Subcutaneous abdominal adipose tissue (tissue), 5 donors: Measurements from ENCODE around the gene CDNF.
A peak's percentile ranks its signal among the peaks of the same experiment; 100 is the strongest.

Experiments used
- H3K27ac ChIP-seq: one replicate; pipeline ENCODE4 v1.7.0; 2013; ENCODE audit warnings: low read depth, mild to moderate bottlenecking, inconsistent platforms, low read length, moderate library complexity
- H3K27me3 ChIP-seq, 5 donors: one replicate each; pipeline ENCODE4 v1.7.0; 2013; ENCODE audit warnings: low read length in 5 of 5, inconsistent platforms in 1 of 5; ENCODE audit not compliant: control insufficient read depth in 5 of 5, insufficient read depth in 4 of 5
- H3K36me3 ChIP-seq, 5 donors: one replicate each; pipeline ENCODE4 v1.7.0; 2013; ENCODE audit warnings: low read length in 5 of 5; ENCODE audit not compliant: control insufficient read depth in 5 of 5, insufficient read depth in 5 of 5
- H3K4me1 ChIP-seq, 5 donors: one replicate each; pipeline ENCODE4 v1.7.0; 2013; ENCODE audit warnings: low read length in 5 of 5, mild to moderate bottlenecking in 3 of 5, moderate library complexity in 1 of 5; ENCODE audit not compliant: control insufficient read depth in 5 of 5, insufficient read depth in 5 of 5
- H3K4me3 ChIP-seq, 5 donors: one replicate each; pipeline ENCODE4 v1.7.0; 2013; ENCODE audit warnings: low read length in 5 of 5, low read depth in 1 of 5
- H3K9ac ChIP-seq, 5 donors: one replicate each; pipeline ENCODE4 v1.7.0; 2013; ENCODE audit warnings: low read length in 5 of 5, mild to moderate bottlenecking in 4 of 5, moderate library complexity in 3 of 5
- H3K9me3 ChIP-seq, 5 donors: one replicate each; pipeline ENCODE4 v1.7.0; 2013; ENCODE audit warnings: low read length in 5 of 5; ENCODE audit not compliant: control insufficient read depth in 5 of 5
- donor health status: healthy.
- donor health status: healthy.
- donor health status: healthy.
- donor health status: healthy.
- donor health status: healthy.

CDNF gene

DNA sequence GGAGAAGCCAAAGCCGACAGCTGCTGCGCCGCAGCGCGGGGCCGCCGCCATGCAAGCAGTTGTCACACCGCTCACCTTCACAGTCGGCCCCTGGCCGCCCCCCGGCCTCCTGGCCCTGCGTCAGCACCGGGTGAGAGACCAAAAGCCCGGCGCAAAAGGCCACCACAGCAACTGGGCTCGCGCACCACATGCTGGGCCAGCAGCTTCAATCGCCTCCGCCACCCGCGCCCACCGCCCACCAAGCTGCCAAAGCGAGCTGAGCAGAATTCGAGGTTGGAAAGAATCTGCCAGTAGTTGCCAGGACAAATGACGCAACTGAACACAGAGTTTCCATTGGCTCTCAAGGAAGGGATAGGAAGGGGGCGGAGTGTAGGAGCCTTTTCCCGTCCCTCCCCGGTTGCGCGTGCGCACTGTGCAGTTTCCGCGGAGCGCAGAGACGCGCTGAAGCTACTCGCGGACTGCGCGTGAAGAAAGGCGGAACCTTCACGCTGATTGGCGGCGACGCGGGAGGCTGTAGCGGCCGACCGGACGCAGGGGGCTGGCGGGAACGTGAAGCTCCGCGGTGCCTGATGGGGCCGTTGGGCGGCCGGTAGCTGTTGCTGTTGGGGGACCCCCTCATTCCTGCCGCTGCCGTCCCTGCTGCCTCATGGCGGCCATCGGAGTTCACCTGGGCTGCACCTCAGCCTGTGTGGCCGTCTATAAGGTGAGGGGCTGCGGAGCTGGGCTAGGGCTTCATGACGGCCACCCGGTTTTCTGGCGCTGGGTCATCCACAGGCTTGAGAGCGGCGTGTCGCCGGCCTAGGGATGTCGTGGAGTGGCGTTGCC, at the start of gene CDNF, which contains the start of the genes HSPA14 and MSANTD7:
Gene CDNF, minus strand, starts transcription at position 281 of the 825 bp plus-strand sequence. Its CDS starts 91 bp downstream, at position 190.
Gene HSPA14, plus strand, starts transcription at position 550 of the 825 bp plus-strand sequence. Its CDS starts 97 bp downstream, at position 647.
Gene MSANTD7, plus strand, starts transcription at position 550 of the 825 bp plus-strand sequence. CDS start 3,979 bp downstream, outside the sequence.
- Histone ChIP-seq H3K27me3 (no peaks in the 10 kb centered on the region), H3K9ac (peak within 1 kb of the TSS; percentile 87 to 99 (median 94)), H3K4me1 (peaks cover 9 to 26% (median 23%) of the 10 kb centered on the region in 5 donors), H3K9me3 (no peaks in the 10 kb centered on the region), H3K36me3 (peaks cover 13 to 32% (median 17%) of the 10 kb centered on the region in 5 donors), H3K27ac (peak within 1 kb of the TSS; percentile 94), H3K4me3 (peak within 1 kb of the TSS; percentile 79 to 98 (median 95))

DNA sequence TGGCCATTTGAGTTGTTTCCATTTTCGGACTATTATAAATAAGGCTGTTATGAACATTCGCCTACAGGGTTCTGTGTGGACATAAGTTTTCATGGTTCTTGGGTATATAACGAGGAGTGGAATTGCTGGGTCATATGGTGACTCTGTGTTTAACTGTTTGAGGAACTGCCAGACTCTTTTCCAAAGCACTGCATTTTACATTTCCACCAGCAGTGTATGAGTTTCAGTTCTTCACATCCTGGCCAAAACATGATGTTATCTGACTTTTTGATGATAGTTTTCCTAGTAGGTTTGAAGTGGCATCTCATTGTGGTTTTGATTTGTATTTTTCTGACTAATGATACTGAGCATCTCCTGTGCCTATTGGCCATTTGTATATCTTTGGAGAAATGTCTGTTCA, 46.2 kb upstream of the CDNF start:
- no peaks in the 10 kb centered on the region for H3K27me3 ChIP-seq
- no peaks in the 10 kb centered on the region for H3K9me3 ChIP-seq
- H3K9ac ChIP-seq, result no peak overlapping the region
- peaks cover 4 to 13% (median 11%) of the 10 kb centered on the region in 5 donors for H3K4me1 ChIP-seq
- no peak overlapping the region for H3K4me3 ChIP-seq
- H3K36me3 ChIP-seq, result no peaks in the 10 kb centered on the region
- H3K27ac ChIP-seq, result no peak overlapping the region

DNA sequence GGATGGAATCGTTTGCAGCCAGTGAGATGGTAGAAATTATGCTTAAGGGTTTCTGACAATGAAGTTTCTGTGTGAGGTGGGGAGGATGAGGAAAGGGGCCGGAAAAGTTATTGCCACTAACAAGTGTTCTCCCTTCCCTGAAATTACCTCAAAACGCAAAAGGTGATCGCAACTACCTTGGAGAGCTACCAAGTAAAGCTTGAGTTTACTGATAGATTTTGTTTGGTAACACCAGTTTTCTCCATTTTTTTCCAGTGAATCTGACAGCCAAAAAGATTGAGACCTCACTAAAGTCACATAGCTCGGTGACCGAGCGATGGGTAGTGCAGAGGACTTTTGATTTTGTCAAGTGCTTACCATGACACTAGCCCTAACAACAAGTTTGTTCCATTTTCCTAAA, 42.4 kb upstream of the CDNF start:
- no peaks in the 10 kb centered on the region for H3K36me3 ChIP-seq
- H3K27ac ChIP-seq, result no peak overlapping the region
- no peaks in the 10 kb centered on the region for H3K9me3 ChIP-seq
- H3K4me1 ChIP-seq, result peaks cover 4 to 42% (median 34%) of the 10 kb centered on the region in 5 donors
- H3K27me3 ChIP-seq, result no peaks in the 10 kb centered on the region
- H3K4me3 ChIP-seq, result peak overlapping the region in 3 of 5 donors; percentile 78 to 88 (median 78)
- H3K9ac ChIP-seq, result peak overlapping the region in 2 of 5 donors; percentile 78 to 84

GRCh38 chr10:14879928-14880193, 42.0 kb upstream of the CDNF start:
- Histone ChIP-seq H3K9ac (peak overlapping the region in 3 of 5 donors; percentile 78 to 90 (median 84)), H3K9me3 (no peaks in the 10 kb centered on the region), H3K4me1 (peaks cover 4 to 42% (median 34%) of the 10 kb centered on the region in 5 donors), H3K27ac (no peak overlapping the region), H3K4me3 (peak overlapping the region; percentile 78 to 95 (median 88)), H3K27me3 (no peaks in the 10 kb centered on the region), H3K36me3 (no peaks in the 10 kb centered on the region)

DNA sequence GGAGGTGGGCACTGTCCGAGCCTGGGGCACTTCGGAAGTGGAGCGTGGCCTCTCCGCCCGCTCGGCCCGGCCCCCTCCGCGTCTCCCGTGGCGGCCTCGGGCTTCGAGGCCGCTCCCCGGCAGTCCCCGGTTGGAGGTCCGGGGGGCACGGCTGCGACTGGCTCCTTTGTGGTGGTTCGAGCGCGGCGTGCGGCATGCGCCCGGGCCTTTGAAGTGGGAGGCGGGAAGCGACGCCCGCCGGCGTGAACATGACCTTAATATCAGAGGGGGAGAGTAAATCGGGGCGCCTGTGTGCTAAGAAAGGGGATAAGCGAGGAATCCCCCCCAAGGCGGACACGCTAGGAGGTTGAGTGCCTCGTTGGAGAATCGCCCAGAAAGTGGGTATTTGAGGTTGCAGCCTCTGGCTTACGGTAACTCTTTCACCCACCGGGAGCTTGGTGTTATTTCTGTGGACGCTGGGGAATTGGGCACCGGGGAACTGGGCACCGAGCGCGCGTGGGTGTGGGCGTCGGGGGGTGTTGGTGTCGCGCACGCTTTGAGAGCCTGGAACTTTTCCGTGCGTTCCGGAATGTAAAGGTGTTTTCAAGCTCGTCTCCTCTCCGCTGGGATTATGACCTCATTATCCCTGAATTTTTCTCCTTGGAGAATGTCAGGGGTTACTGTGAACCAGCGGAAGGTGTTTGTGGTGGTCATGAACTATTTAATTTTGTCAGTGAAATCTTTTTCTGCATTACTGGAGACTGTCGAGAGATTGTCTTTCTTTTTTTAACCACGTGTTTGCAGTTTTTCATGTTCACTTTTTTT, 41.5 kb upstream of the CDNF start:
- Histone ChIP-seq H3K4me1 (peaks cover 4 to 42% (median 37%) of the 10 kb centered on the region in 5 donors), H3K4me3 (peak overlapping the region; percentile 78 to 95 (median 88)), H3K9ac (peak overlapping the region; percentile 38 to 98 (median 84)), H3K27ac (peak overlapping the region; percentile 62), H3K27me3 (no peaks in the 10 kb centered on the region), H3K9me3 (no peaks in the 10 kb centered on the region), H3K36me3 (no peaks in the 10 kb centered on the region)

- H3K9me3 ChIP-seq, result no peaks in the 10 kb centered on the region
- H3K27me3 ChIP-seq, result no peaks in the 10 kb centered on the region
- peak within 1 kb of the TSS; percentile 84 to 98 (median 92) for H3K9ac ChIP-seq
- peak within 1 kb of the TSS; percentile 97 for H3K27ac ChIP-seq
- H3K4me3 ChIP-seq, result peak within 1 kb of the TSS; percentile 85 to 95 (median 90)
- H3K4me1 ChIP-seq, result peaks cover 4 to 42% (median 38%) of the 10 kb centered on the region in 5 donors
- no peaks in the 10 kb centered on the region for H3K36me3 ChIP-seq
These were observed 40.7 kb upstream of the CDNF start, which contains the start of gene SUV39H2 for GRCh38 chr10:14878266-14879123. TSS of gene SUV39H2 (plus strand) at chr10:14878866. CDS start at chr10:14878889, 23 bp downstream.

DNA sequence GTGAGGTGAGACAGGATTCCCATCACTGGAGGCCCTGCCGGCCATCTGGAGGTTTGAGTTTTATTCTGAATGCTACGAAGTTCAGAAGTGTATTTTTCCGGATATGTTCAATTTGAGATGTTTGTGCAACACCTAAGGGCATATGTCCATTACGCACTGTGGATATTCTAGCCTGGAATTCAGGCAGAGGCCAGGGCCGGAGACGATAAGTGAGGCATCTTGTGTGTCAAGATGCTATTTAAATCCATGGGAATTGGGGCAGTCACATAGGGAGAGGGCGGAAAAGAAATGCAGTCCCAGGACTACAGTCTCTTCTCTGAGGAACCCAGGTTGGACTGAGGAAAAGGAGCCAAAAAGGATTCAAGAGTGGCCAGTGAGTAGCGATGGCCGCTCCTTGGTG, 38.9 kb upstream of the CDNF start:
- H3K9me3 ChIP-seq, result no peaks in the 10 kb centered on the region
- H3K27ac ChIP-seq, result peak overlapping the region; percentile 97
- H3K27me3 ChIP-seq, result no peaks in the 10 kb centered on the region
- H3K36me3 ChIP-seq, result peaks cover 0 to 2% (median 0%) of the 10 kb centered on the region in 5 donors
- H3K9ac ChIP-seq, result peak overlapping the region in 3 of 5 donors; percentile 86 to 97 (median 92)
- peaks cover 4 to 42% (median 38%) of the 10 kb centered on the region in 5 donors for H3K4me1 ChIP-seq
- H3K4me3 ChIP-seq, result peak overlapping the region in 4 of 5 donors; percentile 11 to 90 (median 53)

GRCh38 chr10:14875941-14876340, 38.1 kb upstream of the CDNF start:
- Histone ChIP-seq H3K4me1 (peaks cover 4 to 42% (median 38%) of the 10 kb centered on the region in 5 donors), H3K27me3 (no peaks in the 10 kb centered on the region), H3K36me3 (peaks cover 0 to 4% (median 2%) of the 10 kb centered on the region in 5 donors), H3K9ac (peak overlapping the region in 1 of 5 donors; percentile 2), H3K27ac (peak overlapping the region; percentile 97), H3K4me3 (no peak overlapping the region), H3K9me3 (no peaks in the 10 kb centered on the region)

DNA sequence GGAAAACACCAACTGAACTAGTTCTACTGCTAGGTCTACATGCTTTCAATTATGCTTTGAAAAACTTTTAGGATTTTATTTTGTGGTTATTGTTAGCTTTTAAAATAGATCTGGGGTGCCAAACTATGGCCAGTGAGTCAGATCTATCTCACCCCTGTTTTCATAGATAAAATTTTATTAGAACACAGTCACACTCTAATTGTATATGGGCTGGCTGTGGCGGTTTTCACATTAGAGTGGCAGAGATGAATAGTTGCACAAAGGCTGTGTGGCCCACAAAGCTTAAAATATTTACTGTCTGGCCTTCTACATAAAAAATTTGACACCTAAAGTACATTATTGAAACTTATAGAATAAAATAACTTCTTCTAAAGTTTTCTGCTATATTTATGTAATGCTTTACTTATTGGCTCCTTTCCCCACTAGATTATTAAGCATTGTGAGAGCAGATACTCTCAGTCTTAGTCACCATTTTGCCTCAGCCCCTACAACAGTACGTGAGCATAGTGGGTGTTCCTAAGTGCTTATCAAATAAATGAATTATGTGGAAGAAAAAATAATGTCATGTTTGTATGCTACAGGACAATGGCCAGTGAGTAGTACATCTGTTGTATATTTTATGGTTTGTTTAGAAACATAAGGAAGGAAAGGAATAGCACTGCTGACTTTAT, 35.4 kb upstream of the CDNF start:
- Histone ChIP-seq H3K27me3 (no peaks in the 10 kb centered on the region), H3K36me3 (peaks cover 9 to 17% (median 13%) of the 10 kb centered on the region in 5 donors), H3K27ac (no peak overlapping the region), H3K4me3 (no peak overlapping the region), H3K9ac (no peak overlapping the region), H3K4me1 (peaks cover 0 to 27% (median 26%) of the 10 kb centered on the region in 5 donors), H3K9me3 (no peaks in the 10 kb centered on the region)
